MM.1S (cell line): ENCODE data around the gene ANKRD6.

Experiments
- DNase-seq: peaks from one replicate; pipeline ENCODE4 v3.0.0-alpha.2; 2015
- H2AFZ ChIP-seq: fragments of 300-600 bp; sonication (generic); 2 replicates; pipeline ENCODE4 v1.6.0; 2016; ENCODE audit warnings: antibody characterized with exemption, low read length
- H3F3A ChIP-seq: fragments of 300-600 bp; sonication (generic); 2 replicates; pipeline ENCODE4 v1.6.1; 2016; ENCODE audit warnings: mild to moderate bottlenecking, antibody characterized with exemption, low read length, moderate library complexity, mixed read lengths; ENCODE audit not compliant: insufficient read depth
- H3K27ac ChIP-seq: fragments of 300-600 bp; sonication (generic); 2 replicates; pipeline ENCODE4 v1.5.1; 2016; ENCODE audit warnings: mild to moderate bottlenecking, low read length
- H3K27me3 ChIP-seq: fragments of 300-600 bp; sonication (generic); replicated peaks from 2 replicates; pipeline ENCODE4 v1.6.0; 2016; ENCODE audit warnings: low read length; ENCODE audit not compliant: insufficient read depth
- H3K36me3 ChIP-seq: fragments of 300-600 bp; sonication (generic); replicated peaks from 2 replicates; pipeline ENCODE4 v1.6.1; 2016; ENCODE audit warnings: mild to moderate bottlenecking, low read length, mixed read lengths; ENCODE audit not compliant: insufficient read depth
- H3K4me1 ChIP-seq: fragments of 300-600 bp; sonication (generic); 2 replicates; pipeline ENCODE4 v1.6.1; 2016; ENCODE audit warnings: low read length, mixed read lengths
- H3K4me2 ChIP-seq: fragments of 300-600 bp; sonication (generic); 2 replicates; pipeline ENCODE4 v1.6.0; 2016; ENCODE audit warnings: low read depth, low read length
- H3K4me3 ChIP-seq: fragments of 300-600 bp; sonication (generic); 2 replicates; pipeline ENCODE4 v1.5.1; 2016; ENCODE audit warnings: low read length, mixed read lengths
- H3K79me2 ChIP-seq: fragments of 300-600 bp; sonication (generic); 2 replicates; pipeline ENCODE4 v1.6.1; 2016; ENCODE audit warnings: mixed run types, low read length, mixed read lengths
- H3K9ac ChIP-seq: fragments of 300-600 bp; sonication (generic); 2 replicates; pipeline ENCODE4 v1.6.1; 2016; ENCODE audit warnings: low read length, mixed read lengths
- H3K9me2 ChIP-seq: fragments of 300-600 bp; sonication (generic); replicated peaks from 2 replicates; pipeline ENCODE4 v1.6.1; 2016; ENCODE audit warnings: mild to moderate bottlenecking, low read length, mixed read lengths; ENCODE audit not compliant: insufficient read depth
- H3K9me3 ChIP-seq: fragments of 300-600 bp; sonication (generic); replicated peaks from 2 replicates; pipeline ENCODE4 v1.6.1; 2016; ENCODE audit warnings: mild to moderate bottlenecking, low read length, mixed read lengths; ENCODE audit not compliant: insufficient read depth
- H4K20me1 ChIP-seq: fragments of 300-600 bp; sonication (generic); 2 replicates; pipeline ENCODE4 v1.6.1; 2016; ENCODE audit warnings: mild to moderate bottlenecking, low read length, moderate library complexity, mixed read lengths; ENCODE audit not compliant: insufficient read depth
- EZH2 ChIP-seq: fragments of 300-600 bp; sonication (generic); optimal IDR thresholded peaks from 2 replicates; pipeline ENCODE3; 2017; ENCODE audit warnings: low read depth, mild to moderate bottlenecking, antibody characterized with exemption, low read length, mixed read lengths
- EZH2phosphoT487 ChIP-seq: fragments of 300-600 bp; sonication (generic); IDR thresholded peaks from 2 replicates; pipeline ENCODE4 v1.6.1; 2018; ENCODE audit warnings: antibody characterized with exemption, low read length
- TF ChIP-seq, protein P1 (sequence below): fragments of 300-600 bp; sonication (generic); IDR thresholded peaks from 2 replicates; pipeline ENCODE4 v1.5.1; 2016; ENCODE audit warnings: antibody characterized with exemption, low read length, mixed read lengths

Gene ANKRD6

DNA sequence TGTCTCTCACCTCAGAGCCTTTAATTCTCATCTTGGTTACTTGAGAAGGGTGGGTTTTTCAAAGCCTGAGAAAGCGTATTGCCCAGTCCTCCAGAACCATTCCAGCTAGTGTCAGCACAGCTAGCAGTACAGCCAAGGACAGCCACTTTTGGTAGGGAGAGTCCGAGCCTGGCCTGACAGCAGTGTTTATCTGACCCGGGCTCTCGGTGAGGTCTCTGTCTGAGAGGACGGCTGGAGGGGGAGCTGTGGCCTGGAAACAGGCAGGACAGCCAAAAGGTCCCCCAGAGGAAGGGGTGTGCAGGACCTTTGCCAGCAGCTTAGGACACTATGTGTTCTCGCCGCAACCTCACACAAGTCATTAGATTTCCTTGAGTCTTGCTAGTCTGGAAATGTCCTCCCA lies 166.8 kb downstream of the ANKRD6 start:
- no peak overlapping the region for H3K4me2 ChIP-seq
- no peaks in the 10 kb centered on the region for H4K20me1 ChIP-seq
- H3K4me3 ChIP-seq = no peak overlapping the region
- peaks cover 30% of the 10 kb centered on the region for H3K4me1 ChIP-seq
- H3F3A ChIP-seq = peaks cover 8% of the 10 kb centered on the region; the same call in 1 of the 2 replicates
- no peaks in the 10 kb centered on the region for H3K79me2 ChIP-seq
- H3K9me3 ChIP-seq = no peaks in the 10 kb centered on the region
- no peaks in the 10 kb centered on the region for H3K9me2 ChIP-seq
- no peak overlapping the region for H3K9ac ChIP-seq
- H3K36me3 ChIP-seq = no peaks in the 10 kb centered on the region
- TF ChIP-seq EZH2phosphoT487 = no peak
- TF ChIP-seq, protein P1, sequence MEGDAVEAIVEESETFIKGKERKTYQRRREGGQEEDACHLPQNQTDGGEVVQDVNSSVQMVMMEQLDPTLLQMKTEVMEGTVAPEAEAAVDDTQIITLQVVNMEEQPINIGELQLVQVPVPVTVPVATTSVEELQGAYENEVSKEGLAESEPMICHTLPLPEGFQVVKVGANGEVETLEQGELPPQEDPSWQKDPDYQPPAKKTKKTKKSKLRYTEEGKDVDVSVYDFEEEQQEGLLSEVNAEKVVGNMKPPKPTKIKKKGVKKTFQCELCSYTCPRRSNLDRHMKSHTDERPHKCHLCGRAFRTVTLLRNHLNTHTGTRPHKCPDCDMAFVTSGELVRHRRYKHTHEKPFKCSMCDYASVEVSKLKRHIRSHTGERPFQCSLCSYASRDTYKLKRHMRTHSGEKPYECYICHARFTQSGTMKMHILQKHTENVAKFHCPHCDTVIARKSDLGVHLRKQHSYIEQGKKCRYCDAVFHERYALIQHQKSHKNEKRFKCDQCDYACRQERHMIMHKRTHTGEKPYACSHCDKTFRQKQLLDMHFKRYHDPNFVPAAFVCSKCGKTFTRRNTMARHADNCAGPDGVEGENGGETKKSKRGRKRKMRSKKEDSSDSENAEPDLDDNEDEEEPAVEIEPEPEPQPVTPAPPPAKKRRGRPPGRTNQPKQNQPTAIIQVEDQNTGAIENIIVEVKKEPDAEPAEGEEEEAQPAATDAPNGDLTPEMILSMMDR = no peak
- no peak for TF ChIP-seq EZH2
- no peak overlapping the region for H2AFZ ChIP-seq
- H3K27ac ChIP-seq = no peak overlapping the region
- no peak for DNase-seq
- H3K27me3 ChIP-seq = no peaks in the 10 kb centered on the region

DNA sequence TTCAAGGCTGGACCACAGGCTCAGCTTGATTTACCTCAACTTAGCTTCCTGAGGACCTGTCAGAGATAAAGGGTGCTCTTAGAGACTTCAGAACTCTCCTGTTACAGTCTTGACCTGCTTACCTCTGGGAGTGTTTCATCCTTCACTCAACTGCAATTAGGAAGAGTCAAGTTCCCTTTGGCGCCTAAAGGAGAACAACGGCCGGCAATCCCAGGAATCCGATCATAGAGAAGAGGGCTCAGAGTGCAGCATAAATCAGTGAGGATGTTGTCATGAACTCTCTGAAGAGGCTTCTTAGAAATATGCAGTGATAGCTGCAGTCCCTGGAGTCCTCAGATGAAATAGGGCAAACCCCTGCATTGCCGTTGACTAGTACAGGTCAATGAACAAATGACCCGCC lies 169.2 kb downstream of the ANKRD6 start:
- H3K9me3 ChIP-seq = no peaks in the 10 kb centered on the region
- no peaks in the 10 kb centered on the region for H3K79me2 ChIP-seq
- no peak overlapping the region for H3K27ac ChIP-seq
- no peaks in the 10 kb centered on the region for H3K36me3 ChIP-seq
- H3K27me3 ChIP-seq = no peaks in the 10 kb centered on the region
- no peak for DNase-seq
- peaks cover 13% of the 10 kb centered on the region for H3K4me1 ChIP-seq
- no peak overlapping the region for H2AFZ ChIP-seq
- TF ChIP-seq, protein P1 = no peak
- TF ChIP-seq EZH2phosphoT487 (no peak), EZH2 (no peak)
- peaks cover 7% of the 10 kb centered on the region; the same call in 1 of the 2 replicates for H3F3A ChIP-seq
- no peaks in the 10 kb centered on the region for H3K9me2 ChIP-seq
- H3K9ac ChIP-seq = no peak overlapping the region
- H3K4me3 ChIP-seq = no peak overlapping the region
- no peak overlapping the region for H3K4me2 ChIP-seq
- H4K20me1 ChIP-seq = no peaks in the 10 kb centered on the region

DNA sequence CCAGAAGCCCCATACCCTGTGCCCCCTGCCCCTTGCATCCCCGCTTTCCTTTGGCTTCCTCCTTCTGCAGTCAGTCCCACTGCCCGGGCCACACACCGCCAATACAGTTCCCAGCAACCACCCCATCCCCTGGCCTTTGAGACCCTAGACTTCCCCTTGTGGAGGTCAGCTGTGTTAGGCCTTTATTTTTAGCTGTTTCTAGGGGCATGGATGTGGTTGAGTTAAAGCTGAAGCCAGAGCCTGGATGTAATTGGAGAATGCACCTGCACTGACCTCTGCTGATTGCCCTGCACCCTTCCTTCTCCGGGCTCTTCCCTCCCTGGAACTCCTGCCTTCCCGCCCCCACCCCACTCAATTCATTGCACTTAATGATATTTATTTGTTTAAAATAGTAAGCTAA lies 171.7 kb downstream of the ANKRD6 start:
- no peaks in the 10 kb centered on the region for H3K79me2 ChIP-seq

More for the DNA sequence above, 171.7 kb downstream of the ANKRD6 start:
- Histone ChIP-seq H3F3A (no peaks in the 10 kb centered on the region), H3K9me3 (no peaks in the 10 kb centered on the region), H3K4me3 (no peak overlapping the region), H3K4me2 (no peak overlapping the region), H3K27me3 (no peaks in the 10 kb centered on the region), H3K4me1 (no peaks in the 10 kb centered on the region), H3K36me3 (no peaks in the 10 kb centered on the region), H3K9ac (no peak overlapping the region), H3K9me2 (no peaks in the 10 kb centered on the region), H2AFZ (no peak overlapping the region), H3K27ac (no peak overlapping the region), H4K20me1 (no peaks in the 10 kb centered on the region)
- no peak for DNase-seq
- TF ChIP-seq EZH2 (no peak), EZH2phosphoT487 (no peak)
- TF ChIP-seq, protein P1 = no peak
